Activated CD4-positive, alpha-beta memory T cell treated with anti-CD3 and anti-CD28 coated beads for 36 hours (primary cell): ENCODE data around the gene EML6. TPM values are rescaled to one million over a fixed set of nuclear protein-coding genes. Genes with fewer than 3 reads are reported as not detected.

Experiments used
- CTCF ChIA-PET: fragments of 350-600 bp; sonication (Branson Sonifier 250); formaldehyde crosslinking; loops from one replicate; lab custom pipeline; 2021; ENCODE audit warnings: antibody characterized with exemption, inconsistent platforms; lab: Charles Lee
- POLR2A ChIA-PET: fragments of 350-600 bp; sonication (Branson Sonifier 250); formaldehyde crosslinking; loops from one replicate; lab custom pipeline; 2021; ENCODE audit warnings: antibody characterized with exemption; lab: Charles Lee
- DNase-seq: peaks from one replicate; pipeline ENCODE4 v3.0.0-alpha.2; 2020
- H3K27ac Mint-ChIP-seq: one replicate; pipeline ENCODE4 v1.8.0; 2021; ENCODE audit warnings: mixed read lengths
- H3K27me3 Mint-ChIP-seq: one replicate; pipeline ENCODE4 v1.8.0; 2021; ENCODE audit warnings: mixed read lengths
- H3K36me3 Mint-ChIP-seq: one replicate; pipeline ENCODE4 v1.8.0; 2021; ENCODE audit warnings: mixed read lengths
- H3K4me1 Mint-ChIP-seq: one replicate; pipeline ENCODE4 v1.8.0; 2021; ENCODE audit warnings: low read depth, mixed read lengths
- H3K4me3 Mint-ChIP-seq: one replicate; pipeline ENCODE4 v1.8.0; 2021; ENCODE audit warnings: mild to moderate bottlenecking, mixed read lengths
- H3K9me3 Mint-ChIP-seq: one replicate; pipeline ENCODE4 v1.8.0; 2021; ENCODE audit warnings: mixed read lengths
- intact Hi-C: fragments of 100-400 bp; cut with micrococcal nuclease; formaldehyde crosslinking; loops from one replicate; pipeline ENCODE4 v1.15.1; 2023
- total RNA-seq, 2 experiments: library from RNA; stranded (reverse); gene quantifications; one replicate each; pipeline ENCODE4 v1.2.3, GENCODE V29; 2021

The EML6 gene
- total RNA-seq, 2 experiments from 2014 or later = 0.46 to 0.50 TPM

DNA sequence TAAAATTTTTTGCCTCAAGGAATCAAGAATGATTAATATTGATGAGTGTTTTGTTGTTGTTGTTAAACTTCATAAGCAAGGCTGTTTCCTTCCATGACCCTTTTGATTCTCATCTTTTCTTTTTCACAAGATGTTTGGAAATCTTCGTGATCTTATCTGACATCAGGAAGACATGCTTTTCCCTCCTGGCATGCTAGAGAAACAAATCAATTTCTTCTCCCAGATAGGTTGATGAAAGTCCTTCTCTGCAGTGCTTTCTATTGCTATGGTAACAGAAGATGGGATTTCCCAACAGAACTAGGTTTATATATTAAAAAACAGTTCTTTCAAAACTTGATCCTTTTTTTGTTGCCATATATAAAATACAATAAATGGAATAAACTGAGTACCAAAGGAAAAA is 85.2 kb downstream of the EML6 start:
- H3K36me3 Mint-ChIP-seq = no peaks in the 10 kb centered on the region
- H3K27ac Mint-ChIP-seq = no peak overlapping the region
- DNase-seq = no peak
- ChIA-PET CTCF (interaction anchor here (1.2 kb wide), 1 partner anchor 30 kb away, joined by 3 read pairs; no protein-coding TSS in a partner anchor), POLR2A (no interaction called here)
- H3K27me3 Mint-ChIP-seq = peaks cover 6% of the 10 kb centered on the region
- H3K4me1 Mint-ChIP-seq = peaks cover 9% of the 10 kb centered on the region
- intact Hi-C loops = no loop called here
- H3K9me3 Mint-ChIP-seq = peaks cover 7% of the 10 kb centered on the region
- no peak overlapping the region for H3K4me3 Mint-ChIP-seq

DNA sequence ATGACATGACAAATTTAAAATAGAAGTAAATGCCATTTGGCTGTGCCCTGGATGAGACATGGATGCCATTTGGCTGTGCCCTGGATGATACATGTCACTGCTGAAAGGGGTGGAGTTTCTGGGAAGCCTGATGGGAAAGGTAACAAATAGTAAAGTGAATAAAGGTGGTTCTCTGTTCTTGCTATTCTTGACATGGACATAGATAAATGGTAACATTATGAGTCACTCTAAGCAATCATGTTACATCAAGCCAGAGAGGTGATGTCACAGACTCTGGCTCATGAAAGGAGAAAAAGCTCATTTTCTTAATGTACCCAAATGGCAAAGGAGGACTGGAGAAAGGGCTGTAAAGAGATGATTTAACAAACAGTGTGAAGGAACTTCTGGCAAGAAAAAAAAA is 86.4 kb downstream of the EML6 start:
- ChIA-PET POLR2A (no interaction called here), CTCF (interaction anchor here (1.2 kb wide), 1 partner anchor 29 kb away, joined by 3 read pairs; no protein-coding TSS in a partner anchor)
- H3K4me1 Mint-ChIP-seq = peaks cover under 1% of the 10 kb centered on the region
- no peaks in the 10 kb centered on the region for H3K36me3 Mint-ChIP-seq
- no peak for DNase-seq
- no peak overlapping the region for H3K4me3 Mint-ChIP-seq
- peaks cover 7% of the 10 kb centered on the region for H3K9me3 Mint-ChIP-seq
- H3K27ac Mint-ChIP-seq = no peak overlapping the region
- peaks cover 6% of the 10 kb centered on the region for H3K27me3 Mint-ChIP-seq
- intact Hi-C loops = no loop called here

DNA sequence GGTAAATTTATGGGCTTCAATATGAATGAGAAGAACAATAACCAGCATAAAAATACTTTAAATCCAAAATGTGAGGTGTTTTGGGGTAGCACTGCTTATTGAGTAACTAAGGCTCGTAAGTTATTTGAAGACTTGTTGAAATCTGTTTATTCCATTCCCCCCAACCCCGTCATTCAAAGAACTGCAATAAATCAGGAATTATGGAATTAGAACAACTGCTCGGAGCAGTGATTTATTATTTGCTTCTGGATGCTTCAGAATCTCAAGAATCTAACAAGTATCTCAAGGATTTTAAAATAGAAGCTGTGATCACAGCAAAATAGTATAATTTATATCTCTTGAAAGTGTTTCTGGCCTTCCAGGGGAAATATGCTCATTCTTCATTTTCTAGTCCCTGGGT is 86.8 kb downstream of the EML6 start:
- DNase-seq = no peak
- no peak overlapping the region for H3K27ac Mint-ChIP-seq
- H3K27me3 Mint-ChIP-seq = peaks cover 6% of the 10 kb centered on the region
- H3K36me3 Mint-ChIP-seq = no peaks in the 10 kb centered on the region
- ChIA-PET POLR2A (no interaction called here), CTCF (no interaction called here)
- intact Hi-C loops = no loop called here
- H3K9me3 Mint-ChIP-seq = peaks cover 3% of the 10 kb centered on the region
- H3K4me3 Mint-ChIP-seq = no peak overlapping the region
- H3K4me1 Mint-ChIP-seq = no peaks in the 10 kb centered on the region

DNA sequence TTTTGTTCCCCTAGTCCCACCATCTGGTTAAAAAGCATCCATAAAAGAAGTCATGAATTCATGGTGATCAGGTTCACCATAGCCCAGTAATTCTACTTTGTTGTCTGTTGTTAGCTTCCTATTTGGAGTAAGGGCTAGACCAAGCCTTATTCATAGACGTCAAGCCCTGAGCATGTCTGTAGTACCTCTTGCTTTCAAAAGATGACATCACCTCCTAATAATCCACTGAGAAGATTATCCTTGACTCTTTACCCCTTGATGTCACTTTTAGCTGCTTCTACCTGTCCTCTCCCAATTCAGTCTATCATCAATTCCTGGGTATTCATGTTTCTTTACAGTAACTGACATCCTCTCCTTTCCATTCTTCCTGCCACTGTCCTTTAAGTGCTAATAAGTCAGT is 90.1 kb downstream of the EML6 start:
- H3K36me3 Mint-ChIP-seq = no peaks in the 10 kb centered on the region
- peaks cover 4% of the 10 kb centered on the region for H3K27me3 Mint-ChIP-seq
- H3K4me3 Mint-ChIP-seq = no peak overlapping the region
- POLR2A ChIA-PET = no interaction called here
- CTCF ChIA-PET = interaction anchor here (1.8 kb wide), 1 partner anchor 25 kb away, joined by 5 read pairs; no protein-coding TSS in a partner anchor
- H3K27ac Mint-ChIP-seq = no peak overlapping the region
- intact Hi-C loops = no loop called here
- no peaks in the 10 kb centered on the region for H3K4me1 Mint-ChIP-seq
- DNase-seq = no peak
- H3K9me3 Mint-ChIP-seq = no peaks in the 10 kb centered on the region

DNA sequence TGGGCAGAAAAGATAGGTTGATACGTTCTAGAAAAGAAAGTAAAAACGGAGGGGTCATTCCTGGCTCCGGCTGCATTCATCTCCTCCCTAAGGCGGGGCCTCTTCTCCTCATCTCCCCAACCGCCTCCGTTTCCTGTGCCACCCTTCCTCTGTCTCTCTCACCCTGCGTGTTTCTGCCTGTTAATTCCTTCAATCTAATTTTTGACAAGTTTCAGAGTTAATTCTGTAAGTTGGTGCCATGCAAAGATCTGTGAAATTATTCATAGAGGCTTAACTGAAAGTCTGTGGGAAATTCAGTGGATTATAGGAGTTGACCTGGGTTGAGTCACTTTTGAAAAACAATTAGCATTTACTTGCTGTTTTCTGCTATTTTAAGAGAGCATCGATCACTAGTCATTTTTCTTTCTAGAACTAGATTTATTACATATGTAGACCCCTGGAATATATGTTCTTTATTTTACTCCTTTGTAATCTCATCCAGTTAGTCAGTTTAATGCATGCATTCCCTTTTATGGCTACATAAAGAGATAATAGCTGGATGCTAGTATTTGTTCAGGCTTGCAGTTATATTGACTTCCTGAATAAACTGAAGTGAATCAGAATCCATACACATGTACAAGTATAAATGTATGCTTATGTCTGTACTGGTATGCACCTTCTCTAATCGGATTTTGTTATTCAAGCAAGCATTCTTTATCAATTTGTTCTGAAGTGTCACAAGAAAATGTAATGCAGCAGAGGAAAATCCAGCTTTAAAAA is 91.1 kb downstream of the EML6 start:
- no peak overlapping the region for H3K27ac Mint-ChIP-seq

DNA sequence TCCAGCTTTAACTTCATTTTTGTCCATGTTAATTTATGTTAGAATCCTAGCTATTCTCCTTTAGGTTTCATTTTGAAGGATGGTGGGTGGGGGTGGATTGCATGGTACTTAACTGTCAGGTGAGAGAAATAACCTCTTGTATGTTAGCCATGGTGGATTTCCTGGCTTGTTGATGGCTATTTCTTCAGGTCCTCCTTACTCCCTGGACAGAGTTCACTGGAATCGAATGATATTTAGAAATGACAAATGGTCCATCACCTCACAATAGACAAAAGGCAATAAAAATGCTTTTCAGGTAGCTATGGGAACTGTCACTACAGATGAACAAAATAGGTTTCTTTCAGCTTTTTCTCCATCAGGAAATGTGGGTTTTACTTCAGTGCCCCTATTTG is 91.7 kb downstream of the EML6 start:
- no peaks in the 10 kb centered on the region for H3K36me3 Mint-ChIP-seq
- no peaks in the 10 kb centered on the region for H3K4me1 Mint-ChIP-seq
- CTCF ChIA-PET = no interaction called here
- H3K9me3 Mint-ChIP-seq = no peaks in the 10 kb centered on the region
- intact Hi-C loops = no loop called here
- no peak for DNase-seq
- no peak overlapping the region for H3K27ac Mint-ChIP-seq
- H3K4me3 Mint-ChIP-seq = no peak overlapping the region
- H3K27me3 Mint-ChIP-seq = peaks cover 2% of the 10 kb centered on the region
- POLR2A ChIA-PET = no interaction called here

More for the DNA sequence above, 91.1 kb downstream of the EML6 start:
- H3K4me1 Mint-ChIP-seq = no peaks in the 10 kb centered on the region
- H3K36me3 Mint-ChIP-seq = no peaks in the 10 kb centered on the region
- POLR2A ChIA-PET = no interaction called here
- H3K4me3 Mint-ChIP-seq = no peak overlapping the region
- peaks cover 2% of the 10 kb centered on the region for H3K27me3 Mint-ChIP-seq
- CTCF ChIA-PET = interaction anchor here (1.8 kb wide), 1 partner anchor 24 kb away, joined by 5 read pairs; no protein-coding TSS in a partner anchor
- intact Hi-C loops = no loop called here
- DNase-seq = no peak
- no peaks in the 10 kb centered on the region for H3K9me3 Mint-ChIP-seq

DNA sequence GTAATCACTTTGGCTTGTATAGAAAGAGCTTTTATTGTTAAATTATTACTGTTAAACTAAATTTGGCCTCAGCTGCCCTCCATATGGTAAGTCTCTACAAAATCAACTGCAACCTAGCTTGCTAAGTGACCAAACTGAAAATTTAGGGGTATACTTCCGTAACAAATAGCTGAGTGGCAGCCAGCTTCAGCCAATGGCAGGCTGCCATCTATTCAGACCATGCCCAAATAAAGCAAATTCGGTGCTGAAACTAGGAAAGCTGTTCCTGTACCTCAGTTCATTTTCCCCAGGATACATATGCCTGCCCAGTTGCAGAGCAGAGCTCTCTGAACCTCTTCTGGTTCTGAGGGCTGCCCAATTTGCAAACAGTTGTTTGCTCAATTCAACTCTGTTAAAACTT is 94.8 kb downstream of the EML6 start:
- Mint-ChIP-seq H3K27ac (no peak overlapping the region), H3K4me1 (no peaks in the 10 kb centered on the region), H3K9me3 (no peaks in the 10 kb centered on the region), H3K4me3 (no peak overlapping the region), H3K36me3 (no peaks in the 10 kb centered on the region), H3K27me3 (no peaks in the 10 kb centered on the region)
- intact Hi-C loops = no loop called here
- no peak for DNase-seq
- ChIA-PET CTCF (interaction anchor here (0.7 to 2.1 kb wide), 2 partner anchors 20 to 193 kb away, joined by 3 to 6 read pairs; no protein-coding TSS in a partner anchor), POLR2A (no interaction called here)

DNA sequence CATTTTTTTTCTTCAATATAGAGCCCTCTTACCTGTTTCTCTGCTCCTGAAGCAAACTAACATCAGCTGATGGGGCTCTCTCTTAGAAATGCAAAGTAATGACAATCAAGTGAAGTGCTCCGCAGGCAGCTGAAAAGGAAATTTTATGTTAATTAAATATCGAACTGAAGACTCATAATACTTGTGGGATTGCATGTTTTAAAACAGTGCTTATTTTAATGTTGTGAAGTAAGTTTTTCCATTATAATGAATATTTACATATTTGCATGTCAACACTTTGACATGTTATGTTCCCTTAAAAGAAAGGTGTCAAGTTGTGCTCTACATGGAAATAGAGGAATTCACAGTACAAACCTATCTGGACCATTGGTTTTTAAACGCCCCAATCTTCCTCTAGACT is 97.1 kb downstream of the EML6 start:
- no peak overlapping the region for H3K4me3 Mint-ChIP-seq
- H3K27ac Mint-ChIP-seq = no peak overlapping the region
- no peaks in the 10 kb centered on the region for H3K27me3 Mint-ChIP-seq
- intact Hi-C loops = no loop called here
- H3K9me3 Mint-ChIP-seq = no peaks in the 10 kb centered on the region
- no peaks in the 10 kb centered on the region for H3K4me1 Mint-ChIP-seq
- CTCF ChIA-PET = interaction anchor here (1.6 kb wide), 1 partner anchor 18 kb away, joined by 3 read pairs; no protein-coding TSS in a partner anchor
- POLR2A ChIA-PET = no interaction called here
- no peaks in the 10 kb centered on the region for H3K36me3 Mint-ChIP-seq
- DNase-seq = no peak

DNA sequence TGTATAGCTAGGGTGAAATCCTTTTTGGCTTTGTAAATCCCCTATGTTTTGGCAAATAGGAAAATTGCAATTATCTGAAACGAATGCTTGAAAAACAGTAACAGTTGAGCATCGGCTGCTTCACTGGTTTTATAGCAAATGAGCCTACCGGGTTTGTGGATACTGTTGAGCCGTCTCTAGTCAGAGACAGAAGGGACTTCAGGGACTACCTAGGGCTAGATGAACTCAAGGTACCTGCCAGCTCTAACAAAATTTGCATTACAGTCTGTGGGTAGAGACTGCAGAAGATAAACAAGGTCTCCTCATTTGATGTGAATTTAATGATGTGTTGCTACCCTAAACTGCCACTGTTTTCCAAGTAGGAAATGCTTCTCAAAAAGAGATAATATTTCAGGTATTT is 101.1 kb downstream of the EML6 start:
- Mint-ChIP-seq H3K9me3 (no peaks in the 10 kb centered on the region), H3K4me3 (no peak overlapping the region)
- CTCF ChIA-PET = interaction anchor here (1.8 to 2.0 kb wide), 2 partner anchors 14 kb away, joined by 6 read pairs; no protein-coding TSS in a partner anchor

DNA sequence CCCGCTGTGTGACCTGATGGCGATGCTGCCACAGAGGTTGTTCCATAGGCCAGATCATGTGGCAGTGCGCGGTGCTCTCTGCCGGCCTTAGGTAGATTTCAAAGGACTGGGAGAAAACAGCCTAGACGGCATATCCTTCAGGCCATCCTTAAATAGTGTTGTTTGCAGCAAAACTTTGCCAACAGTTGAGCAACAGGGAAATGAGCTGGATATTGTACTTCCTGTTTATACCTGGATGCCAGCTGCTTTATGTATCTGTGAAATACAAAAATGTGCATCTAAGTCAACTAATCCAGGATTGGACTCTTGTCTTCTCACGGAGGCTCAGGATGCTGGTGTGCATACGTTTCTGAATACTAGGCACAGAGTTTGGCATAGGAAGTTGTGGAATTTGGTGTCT is 107.1 kb downstream of the EML6 start:
- no peak for DNase-seq
- Mint-ChIP-seq H3K4me3 (no peak overlapping the region), H3K27ac (no peak overlapping the region), H3K36me3 (no peaks in the 10 kb centered on the region), H3K4me1 (no peaks in the 10 kb centered on the region), H3K27me3 (no peaks in the 10 kb centered on the region), H3K9me3 (no peaks in the 10 kb centered on the region)
- intact Hi-C loops = no loop called here
- ChIA-PET POLR2A (no interaction called here), CTCF (interaction anchor here (3.7 kb wide), 1 partner anchor 8 kb away, joined by 28 read pairs; no protein-coding TSS in a partner anchor)

More for the DNA sequence above, 101.1 kb downstream of the EML6 start:
- POLR2A ChIA-PET = no interaction called here
- intact Hi-C loops = no loop called here
- Mint-ChIP-seq H3K36me3 (no peaks in the 10 kb centered on the region), H3K27me3 (no peaks in the 10 kb centered on the region), H3K27ac (no peak overlapping the region), H3K4me1 (no peaks in the 10 kb centered on the region)
- DNase-seq = no peak

DNA sequence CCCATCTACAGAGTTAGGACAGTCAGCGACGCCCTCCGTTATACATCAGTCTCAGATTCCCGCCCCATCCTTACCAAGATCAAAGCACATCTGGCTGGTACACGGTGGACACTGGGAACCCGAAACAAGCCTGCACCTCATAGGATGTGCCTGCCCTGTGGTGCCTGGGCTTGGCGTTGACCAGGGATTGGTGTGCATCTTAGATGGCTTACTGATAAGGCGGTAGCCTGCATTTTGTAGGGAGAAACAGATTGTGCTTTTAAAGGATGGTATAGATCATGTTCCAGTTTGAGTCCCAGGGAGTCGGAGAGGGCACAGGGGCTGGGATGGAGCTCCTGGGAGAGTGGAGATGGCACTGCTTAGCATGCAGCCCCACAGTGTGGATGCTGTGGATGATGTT is 108.0 kb downstream of the EML6 start:
- intact Hi-C loops = no loop called here
- no peaks in the 10 kb centered on the region for H3K9me3 Mint-ChIP-seq
- no peaks in the 10 kb centered on the region for H3K4me1 Mint-ChIP-seq
- no peak for DNase-seq
- H3K27ac Mint-ChIP-seq = no peak overlapping the region
- ChIA-PET CTCF (no interaction called here), POLR2A (no interaction called here)
- no peaks in the 10 kb centered on the region for H3K36me3 Mint-ChIP-seq
- no peak overlapping the region for H3K4me3 Mint-ChIP-seq
- no peaks in the 10 kb centered on the region for H3K27me3 Mint-ChIP-seq

DNA sequence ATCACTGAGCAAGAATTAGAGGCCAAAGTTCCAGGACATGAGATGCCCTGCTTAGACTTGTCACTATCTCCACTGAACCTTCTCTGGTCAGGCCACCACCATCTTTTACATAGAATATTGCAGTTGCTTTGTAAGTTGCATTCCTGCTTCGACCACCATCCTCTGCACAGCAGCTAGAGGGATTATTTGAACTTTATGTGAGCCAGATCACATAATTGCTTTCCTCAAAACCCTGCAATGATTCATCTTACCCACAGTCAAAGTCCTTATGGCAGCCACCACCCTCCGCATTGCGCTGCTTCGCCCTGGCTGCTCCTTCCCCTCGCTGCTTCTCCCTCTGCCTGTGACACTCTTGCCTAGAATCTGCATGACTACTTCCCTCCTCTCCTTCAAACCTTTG is 111.3 kb downstream of the EML6 start:
- Mint-ChIP-seq H3K27me3 (no peaks in the 10 kb centered on the region), H3K36me3 (no peaks in the 10 kb centered on the region), H3K27ac (no peak overlapping the region), H3K9me3 (no peaks in the 10 kb centered on the region), H3K4me3 (no peak overlapping the region), H3K4me1 (no peaks in the 10 kb centered on the region)
- CTCF ChIA-PET = no interaction called here
- DNase-seq = no peak
- intact Hi-C loops = no loop called here
- POLR2A ChIA-PET = no interaction called here
